ENCODE results near the gene WBP2NL.
A peak's percentile ranks its signal among the peaks of the same experiment; 100 is the strongest.
"Not testable (repeated sequence)": the region's sequence is repeated elsewhere in the genome, so short reads cannot be mapped to it uniquely, and the experiment has no call there.

WBP2NL gene, protein sequence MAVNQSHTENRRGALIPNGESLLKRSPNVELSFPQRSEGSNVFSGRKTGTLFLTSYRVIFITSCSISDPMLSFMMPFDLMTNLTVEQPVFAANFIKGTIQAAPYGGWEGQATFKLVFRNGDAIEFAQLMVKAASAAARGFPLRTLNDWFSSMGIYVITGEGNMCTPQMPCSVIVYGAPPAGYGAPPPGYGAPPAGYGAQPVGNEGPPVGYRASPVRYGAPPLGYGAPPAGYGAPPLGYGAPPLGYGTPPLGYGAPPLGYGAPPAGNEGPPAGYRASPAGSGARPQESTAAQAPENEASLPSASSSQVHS

DNA sequence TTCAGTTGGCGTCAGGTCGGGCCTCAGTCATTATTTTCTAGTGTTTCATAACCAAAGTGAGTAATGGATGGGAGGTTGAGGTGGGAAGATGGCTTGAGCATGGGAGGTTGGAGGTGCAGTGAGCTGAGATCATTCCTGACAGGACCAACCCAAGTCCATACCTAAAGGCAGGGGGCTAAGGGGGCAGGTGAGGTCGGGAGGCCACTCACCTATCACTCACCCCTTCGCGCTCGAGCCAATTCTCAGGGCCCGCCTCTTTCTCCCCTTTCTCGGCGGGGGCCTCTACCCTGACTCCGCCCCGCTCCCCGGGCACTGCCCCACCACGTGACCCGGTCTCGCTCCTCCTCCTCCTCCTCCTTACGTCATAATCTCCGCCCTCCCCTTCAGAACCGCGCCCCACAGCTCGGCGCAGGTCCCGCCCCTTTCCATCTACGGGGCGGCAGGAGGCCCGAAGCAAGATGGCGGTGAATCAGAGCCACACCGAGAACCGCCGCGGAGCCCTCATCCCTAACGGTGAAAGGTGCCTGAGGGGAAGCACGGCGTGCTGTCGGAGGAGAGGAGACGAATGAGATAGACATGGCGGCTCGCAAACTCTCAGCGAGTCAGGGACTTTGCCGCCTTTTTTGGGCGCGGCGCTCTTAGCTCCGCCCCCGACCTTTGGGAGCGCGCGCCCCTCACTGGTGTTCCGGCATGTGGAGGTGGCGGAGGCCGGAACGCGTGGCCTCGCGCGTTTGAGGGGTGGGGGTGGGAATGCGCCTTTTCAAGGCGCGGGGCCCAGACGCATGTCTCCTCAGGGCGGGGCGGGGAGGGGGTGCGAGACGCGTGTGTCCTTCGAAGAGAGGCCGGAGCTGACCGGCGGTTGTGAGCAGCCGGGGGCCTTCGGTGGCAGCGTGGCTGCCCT, at the start of gene WBP2NL:
Gene WBP2NL, plus strand, starts transcription at position 428 of the 901 bp plus-strand sequence. Its CDS starts 31 bp downstream, at position 459.
- DNase-seq = no peak

DNA sequence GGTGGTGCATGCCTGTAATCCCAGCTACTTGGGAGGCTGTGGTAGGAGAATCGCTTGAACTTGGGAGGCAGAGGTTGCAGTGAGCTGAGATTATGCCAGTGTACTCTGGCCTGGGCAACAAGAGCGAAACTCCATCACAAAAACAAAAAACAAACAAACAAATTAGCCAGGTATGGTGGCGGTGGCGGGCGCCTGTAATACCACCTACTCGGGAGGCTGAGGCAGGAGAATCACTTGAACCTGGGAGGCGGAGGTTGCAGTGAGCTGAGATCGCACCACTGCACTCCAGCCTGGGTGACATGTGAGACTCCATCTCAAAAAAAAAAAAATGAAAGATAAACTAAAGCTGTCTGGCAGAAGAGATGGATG, 49.7 kb upstream of the WBP2NL start:
- not testable (repeated sequence) for DNase-seq

DNA sequence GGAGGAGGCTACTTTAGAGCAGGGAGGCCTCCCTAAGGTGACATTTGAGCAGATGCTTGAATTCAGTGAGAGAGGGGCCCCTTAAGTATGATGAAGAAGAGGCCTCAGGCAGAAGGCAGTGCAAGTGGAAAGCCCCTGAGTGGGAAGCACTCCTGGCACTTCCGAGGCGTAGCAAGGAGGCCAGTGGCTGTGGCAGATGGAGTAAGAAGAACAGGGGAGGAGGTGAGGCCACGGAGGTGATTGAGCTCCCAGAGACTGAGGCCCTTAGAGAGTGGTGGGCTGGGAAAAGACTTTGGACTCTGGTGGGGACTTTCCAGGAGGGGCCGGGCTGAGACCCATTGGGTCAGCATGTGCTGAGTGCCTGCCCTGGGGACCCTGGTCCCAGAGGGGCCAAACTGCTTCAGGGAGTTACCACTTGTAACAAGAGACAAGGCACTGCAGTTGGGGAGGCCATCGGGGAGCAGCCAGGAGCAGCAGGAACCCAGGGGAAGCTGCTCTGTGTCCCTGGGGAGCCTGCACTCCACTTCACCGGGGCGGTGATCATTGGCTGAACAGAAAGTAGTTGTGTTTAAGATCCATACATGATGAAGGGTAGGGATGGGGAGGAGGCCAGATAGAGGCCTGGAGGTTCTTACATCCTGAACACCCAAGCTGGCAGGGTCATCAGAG, 49.2 kb upstream of the WBP2NL start:
- no peak for DNase-seq

DNA sequence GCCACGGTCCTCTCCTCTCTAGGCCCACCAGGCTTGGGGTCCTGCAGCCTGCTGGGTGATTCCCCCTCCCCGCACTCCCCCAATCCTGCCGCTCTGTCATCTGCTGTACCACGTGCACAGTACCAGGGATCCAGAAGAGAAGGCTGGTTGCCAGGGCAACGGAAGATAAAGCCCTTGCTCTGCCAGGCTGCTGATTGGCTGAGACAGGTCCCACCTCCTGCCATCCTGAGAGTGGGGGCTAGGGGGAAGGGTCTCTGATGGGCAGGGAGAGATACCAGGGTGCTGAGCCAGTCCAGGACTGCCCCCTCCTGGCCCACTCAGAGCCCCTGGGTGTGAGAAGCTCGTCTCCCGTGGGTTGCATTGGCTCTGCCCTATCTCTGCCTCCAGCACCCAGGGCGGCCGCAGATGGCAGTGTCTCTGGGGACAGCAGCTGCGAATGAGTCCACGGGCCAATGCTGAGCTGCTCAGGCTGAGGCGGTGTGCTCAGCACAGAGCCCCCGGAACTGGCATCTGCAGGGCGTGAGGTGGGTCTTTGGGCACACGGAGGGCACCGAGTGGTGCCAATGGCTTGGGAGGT, 46.6 kb upstream of the WBP2NL start, which contains the start of gene SMIM45:
Gene SMIM45, plus strand, starts transcription at position 253 of the 577 bp plus-strand sequence.
- DNase-seq = no peak

DNA sequence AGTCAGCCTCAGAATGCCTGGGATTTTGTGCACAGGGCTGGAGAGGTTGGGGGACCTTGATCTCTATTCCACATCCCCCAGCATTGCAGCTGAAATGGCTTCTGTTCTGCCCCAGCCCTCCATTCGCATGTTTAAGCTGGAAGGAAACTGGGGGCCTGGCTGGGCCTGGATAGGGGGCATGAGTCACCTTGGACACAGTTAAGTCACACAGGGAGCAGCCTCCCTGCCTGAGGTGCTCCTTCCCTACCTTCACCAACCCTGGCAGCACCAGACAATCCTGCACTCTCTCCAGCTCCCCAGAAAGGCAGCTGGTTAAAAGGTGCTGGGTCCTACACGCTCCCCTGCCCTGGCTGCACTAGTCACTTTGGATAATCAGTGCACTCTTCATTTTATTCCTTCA, 45.9 kb upstream of the WBP2NL start:
- DNase-seq = no peak

DNA sequence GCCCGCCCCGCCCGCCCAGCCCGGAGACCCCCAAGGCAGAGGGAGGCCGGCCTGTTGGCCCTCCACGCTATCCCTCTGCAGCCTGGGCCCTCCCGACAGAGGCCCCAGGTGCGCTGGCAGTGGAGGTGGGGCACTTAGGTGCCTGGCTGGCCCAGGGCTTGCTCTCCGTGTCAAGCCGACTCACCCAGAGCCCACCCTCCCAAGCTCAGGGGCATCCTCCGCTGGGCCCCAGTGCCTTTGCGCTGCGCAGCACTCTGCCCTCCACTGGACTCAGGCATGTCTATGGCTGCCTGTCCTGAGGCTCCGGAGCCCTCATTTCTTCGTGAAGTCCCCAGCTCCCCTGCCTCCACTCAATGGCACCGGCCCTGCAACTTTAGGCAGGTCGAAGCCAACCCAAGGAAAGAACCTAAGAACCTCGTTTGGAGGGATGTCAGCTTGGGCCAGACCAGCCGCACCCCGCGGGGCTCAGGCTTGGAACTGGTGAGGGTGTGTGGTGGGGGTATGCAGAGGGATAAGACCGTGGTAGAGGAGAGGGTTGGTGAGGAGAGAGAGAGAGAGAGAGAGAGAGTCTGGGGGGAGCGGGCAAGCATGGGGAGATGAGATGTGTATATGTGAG, 40.5 kb upstream of the WBP2NL start:
- no peak for DNase-seq

DNA sequence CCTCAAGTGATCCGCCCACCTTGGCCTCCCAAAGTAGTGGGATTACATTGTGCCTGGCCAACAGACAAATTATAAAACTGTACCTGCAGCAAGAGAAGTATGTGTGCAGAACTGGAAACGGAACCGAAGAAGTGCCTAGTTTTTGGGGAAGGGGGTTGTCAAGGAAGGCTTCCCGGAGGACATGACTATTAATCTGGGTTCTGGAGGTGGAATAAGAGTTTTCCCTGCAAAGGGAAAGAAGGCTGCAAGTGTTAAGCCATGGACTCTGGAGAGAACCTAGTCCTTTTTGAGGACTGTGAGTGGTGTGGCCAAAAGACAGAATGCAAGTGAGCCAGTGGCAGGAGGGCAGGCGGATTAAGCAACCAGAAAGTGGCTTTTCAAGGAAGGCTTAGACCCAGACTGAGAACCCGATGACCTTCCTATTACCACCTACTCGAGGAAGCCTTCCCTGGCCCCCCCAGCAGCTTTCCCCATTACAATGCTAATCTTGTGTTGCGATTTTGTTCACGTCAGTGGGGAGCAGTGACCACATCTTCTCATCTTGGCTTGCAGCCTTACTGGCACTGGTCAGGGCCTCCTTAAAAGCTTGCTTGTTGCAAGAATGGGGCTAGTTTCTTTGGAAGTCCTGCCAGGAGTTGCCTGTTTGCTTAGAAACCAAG, 35.0 kb upstream of the WBP2NL start:
- DNase-seq = no peak

DNA sequence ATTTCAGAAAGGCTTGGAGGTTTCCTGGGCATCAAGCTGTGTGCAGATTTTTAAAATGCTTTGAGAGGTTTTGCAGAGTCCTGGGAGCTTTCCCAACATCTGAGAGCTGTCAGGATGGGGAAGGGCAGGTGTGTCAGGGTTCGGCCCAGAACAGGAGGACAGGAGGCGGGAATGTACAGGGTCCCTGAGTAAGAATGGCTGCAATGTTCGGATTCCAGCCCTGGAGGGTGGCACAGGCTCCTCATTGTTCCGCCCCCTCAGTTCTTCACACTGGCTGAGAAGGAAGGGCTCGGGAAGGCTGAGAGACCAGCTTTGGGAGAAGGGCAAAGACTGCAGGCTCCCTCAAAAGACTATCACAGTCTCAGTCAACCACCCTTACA, 34.5 kb upstream of the WBP2NL start:
- DNase-seq = no peak

DNA sequence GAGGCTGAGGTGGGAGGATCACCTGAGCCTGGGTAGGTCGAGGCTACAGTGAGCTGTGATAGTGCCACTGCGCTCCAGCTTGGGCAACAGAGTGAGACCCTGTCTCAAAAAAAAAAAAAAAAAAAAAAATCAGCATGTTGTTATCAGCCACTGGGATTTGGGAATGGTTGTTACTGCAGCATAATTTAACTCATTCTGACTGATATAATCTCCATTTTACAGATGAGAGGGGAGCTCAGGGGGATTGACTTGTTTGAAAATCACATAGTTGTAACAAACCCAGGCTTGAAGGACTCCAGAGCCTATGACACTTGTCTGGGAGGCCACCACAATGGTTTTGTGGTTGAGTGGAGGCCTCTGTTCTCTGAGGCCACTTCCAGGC, 32.4 kb upstream of the WBP2NL start:
- no peak for DNase-seq

DNA sequence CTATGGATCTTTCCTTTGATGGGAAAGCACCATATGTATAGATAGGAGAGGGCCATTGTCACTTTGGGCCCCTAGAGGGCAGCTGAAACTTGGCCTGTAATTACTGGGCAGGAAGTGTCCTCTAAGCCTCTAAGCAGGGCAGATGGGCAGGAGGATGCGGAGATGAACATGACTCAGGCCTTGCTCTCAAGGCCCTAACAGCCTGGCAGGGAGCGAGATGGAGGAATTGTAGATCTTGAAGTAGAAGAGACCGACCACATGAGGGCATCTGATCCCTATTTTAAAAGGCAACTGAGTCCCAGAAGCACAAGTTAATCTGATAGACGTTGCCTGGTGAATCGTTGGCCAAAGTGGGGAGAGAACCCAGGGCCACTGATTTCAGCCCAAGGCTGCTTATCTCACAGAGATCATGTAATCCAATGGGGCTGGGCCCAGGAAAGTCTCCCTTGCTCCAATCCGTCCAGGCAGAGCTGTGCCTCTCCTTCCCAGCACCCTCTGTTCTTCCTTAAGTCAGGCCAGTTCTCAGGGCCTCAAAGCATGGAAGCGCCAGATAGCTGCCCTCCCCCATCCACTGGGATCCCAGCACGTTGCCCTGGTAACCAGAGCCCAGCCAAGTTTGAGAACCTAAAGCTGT, 31.9 kb upstream of the WBP2NL start:
- peak; percentile 38 for DNase-seq

DNA sequence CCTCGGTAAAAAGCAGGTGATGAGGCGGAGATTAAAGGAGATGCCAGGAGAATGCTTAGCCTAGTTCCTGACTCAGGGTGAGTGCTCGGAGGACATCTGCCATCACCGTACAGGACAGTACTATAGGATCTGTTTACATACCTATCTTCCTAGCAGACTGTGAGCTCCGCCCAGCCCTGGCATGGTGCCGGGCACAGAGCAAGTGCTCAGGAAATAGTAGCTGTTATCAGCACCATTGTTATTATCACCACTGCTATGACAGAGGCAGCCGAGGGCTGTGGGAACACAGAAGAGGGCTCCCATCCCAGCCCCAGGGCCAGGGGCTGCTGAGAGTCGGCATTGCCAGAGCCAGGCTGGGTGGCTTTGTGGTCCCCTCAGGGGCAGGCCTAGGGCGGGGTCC, 30.0 kb upstream of the WBP2NL start:
- peak; percentile 68 for DNase-seq

DNA sequence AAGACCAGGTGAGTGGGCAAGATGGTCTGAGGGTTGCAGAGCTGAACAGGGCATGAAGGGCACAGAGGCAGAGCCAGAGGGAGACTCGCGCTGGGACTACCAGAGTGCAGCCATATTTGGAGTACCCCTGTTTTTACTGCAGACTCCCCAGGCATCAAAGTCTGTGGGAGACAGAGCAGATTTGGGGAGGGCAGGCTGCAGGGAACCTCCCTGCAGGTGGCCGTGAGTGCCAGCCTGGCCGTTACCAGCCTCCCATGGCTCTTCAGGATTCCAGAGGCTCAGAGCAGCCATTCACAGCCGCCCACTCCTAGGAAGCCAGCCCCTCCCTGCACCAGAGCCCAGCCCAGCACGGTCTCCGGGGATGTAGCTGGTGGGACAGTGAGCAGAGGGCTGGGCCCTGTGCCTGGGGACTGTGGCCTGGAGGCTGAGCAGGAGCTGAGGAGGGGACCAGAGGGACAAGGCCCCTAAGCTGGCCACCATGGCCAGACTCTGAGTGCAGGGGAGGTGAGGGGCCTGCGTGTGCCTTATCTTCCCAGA, 29.4 kb upstream of the WBP2NL start, which contains the start of gene SEPTIN3:
Gene SEPTIN3, plus strand, starts transcription at position 334 of the 537 bp plus-strand sequence. CDS start 2,050 bp downstream, outside the sequence.
- DNase-seq = no peak

DNA sequence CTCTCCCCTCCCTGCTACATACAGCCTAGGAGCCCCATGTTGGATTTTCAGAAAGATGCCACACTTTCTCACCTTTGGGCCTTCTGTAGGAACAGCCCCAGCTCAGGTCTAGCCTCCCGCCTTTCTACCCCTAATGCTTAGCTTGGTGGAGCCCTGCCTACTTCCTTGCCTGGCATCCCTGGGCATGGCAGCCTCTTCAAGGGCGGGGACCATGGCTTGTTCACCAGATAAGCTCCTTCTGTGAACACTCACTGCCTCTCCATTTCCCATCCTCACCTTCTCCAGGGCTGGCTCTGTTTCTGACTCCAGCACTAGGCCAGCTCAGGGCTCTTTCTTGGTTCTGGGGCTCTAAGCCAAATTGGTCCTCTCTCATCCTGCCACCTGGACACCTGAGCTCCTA, 28.0 kb upstream of the WBP2NL start:
- no peak for DNase-seq

DNA sequence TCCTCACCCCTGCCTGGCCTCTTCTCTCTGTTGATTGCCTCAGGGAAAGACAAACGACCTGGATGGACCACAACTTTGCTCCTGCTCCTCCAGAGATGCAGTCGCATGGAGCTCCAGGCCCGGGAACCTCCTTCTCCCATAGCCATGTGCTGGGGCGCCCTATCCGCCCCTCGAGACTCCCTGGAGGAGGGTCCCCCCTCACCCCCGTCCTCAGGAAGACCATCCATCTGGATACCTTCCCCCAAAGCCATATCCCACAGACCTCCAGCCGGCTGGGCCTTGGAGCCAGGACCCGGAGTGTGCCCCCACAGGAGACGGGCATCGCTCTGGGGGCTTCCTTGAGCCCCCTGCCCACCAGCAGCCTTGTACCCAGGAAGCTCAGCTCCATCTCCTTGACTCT, 27.2 kb upstream of the WBP2NL start:
- no peak for DNase-seq

DNA sequence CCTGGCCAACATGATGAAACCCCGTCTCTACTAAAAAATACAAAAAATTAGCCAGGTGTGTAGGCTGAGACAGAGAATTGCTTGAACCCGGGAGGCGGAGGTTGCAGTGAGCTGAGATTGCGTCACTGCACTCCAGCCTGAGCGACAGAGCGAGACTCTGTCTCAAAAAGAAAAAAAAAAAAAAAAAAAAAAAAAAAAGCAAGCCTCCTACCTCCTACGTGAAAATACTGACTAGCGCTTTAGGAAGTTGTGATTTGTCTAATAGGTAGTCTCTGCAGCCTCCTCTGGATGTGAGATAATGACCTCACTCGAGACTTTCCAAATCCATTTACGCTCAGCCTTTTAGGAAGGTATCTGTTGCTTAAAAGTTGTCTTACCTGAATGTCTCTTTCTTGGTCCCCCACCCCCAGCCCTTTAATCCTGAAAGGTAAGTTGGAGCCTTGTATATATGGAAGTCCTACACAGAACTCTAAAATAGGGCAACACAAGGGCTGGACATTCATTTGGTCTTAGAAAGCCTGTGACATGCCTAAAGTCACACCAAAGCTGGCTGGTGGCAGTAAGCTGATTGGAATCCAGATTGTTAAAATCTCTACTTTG, 23.8 kb upstream of the WBP2NL start:
- no peak for DNase-seq

DNA sequence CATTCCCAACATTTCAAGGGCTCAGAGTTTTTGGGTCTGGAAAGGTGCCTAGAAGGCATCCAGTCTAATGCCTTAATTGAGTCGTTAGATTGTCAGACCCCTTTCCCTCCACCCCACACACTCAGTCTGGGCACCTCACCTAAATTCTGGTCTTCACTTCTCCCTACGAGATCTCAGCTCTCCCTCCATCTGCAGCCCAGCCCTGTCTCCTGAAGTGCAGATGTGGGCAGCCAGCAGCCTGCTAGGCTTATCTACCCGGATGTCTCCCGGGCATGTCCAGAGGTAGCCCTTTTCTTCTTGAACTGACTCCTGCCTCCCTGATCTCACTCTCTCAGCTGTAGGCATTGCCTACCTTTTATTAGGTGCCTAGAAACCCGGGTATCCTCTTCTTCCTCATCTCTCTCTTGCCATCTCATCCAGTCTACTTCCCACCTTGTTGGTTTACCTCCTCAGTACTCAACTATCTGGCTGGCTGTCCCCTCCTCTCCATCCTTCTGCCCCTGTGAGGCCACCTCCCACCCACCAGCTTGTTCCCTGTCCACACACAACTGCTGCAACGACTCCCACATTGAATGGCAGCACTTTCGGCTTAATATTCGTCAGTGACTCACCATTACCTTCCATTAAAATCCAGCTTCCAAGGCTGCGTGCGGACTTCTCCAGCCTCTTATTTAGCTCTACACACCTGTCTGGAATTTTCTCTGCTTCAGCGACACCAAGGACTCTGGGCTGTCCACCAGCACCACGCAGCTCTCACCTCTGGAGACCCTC, 23.1 kb upstream of the WBP2NL start:
- DNase-seq = no peak

DNA sequence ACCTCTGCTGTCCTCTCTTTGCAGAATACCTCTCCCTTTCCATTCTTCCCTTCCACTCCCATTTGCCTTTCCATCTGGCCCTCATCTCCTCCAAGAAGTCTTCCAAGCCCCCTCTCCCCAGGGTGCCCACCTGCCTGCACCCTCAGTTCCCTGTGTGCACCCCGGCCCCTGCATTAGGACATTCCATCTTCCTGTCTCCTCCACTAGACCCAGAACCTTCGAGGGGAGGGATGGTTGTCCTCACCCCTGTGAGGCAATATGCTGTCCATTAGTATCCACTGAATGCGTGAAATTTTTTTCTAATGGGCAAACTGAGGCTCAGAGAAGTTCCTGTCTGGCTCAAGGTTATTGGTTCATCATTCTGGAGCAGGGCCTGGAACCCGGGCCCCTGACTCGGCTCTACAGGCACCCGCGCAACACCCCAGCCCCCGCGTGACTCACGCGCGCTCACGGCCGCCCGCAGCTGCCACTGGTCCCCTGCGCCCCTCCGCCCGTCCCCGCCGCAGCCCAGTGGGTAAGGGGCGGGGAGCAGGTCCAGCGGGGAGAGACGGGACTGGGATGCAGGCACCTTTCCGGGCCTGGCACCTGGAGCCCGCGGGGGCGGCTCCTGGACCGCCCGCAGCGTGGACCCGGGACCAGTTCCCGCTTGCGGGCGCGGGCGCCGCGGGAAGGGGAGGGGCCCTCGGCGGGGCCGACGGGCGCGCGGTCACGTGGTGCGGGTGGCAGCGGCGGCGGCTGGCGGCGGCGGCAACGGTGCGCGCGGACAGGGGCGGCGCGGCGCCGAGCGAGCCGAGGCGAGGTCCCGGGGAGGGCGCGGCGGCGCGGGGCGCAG, 22.3 kb upstream of the WBP2NL start:
- no peak for DNase-seq

DNA sequence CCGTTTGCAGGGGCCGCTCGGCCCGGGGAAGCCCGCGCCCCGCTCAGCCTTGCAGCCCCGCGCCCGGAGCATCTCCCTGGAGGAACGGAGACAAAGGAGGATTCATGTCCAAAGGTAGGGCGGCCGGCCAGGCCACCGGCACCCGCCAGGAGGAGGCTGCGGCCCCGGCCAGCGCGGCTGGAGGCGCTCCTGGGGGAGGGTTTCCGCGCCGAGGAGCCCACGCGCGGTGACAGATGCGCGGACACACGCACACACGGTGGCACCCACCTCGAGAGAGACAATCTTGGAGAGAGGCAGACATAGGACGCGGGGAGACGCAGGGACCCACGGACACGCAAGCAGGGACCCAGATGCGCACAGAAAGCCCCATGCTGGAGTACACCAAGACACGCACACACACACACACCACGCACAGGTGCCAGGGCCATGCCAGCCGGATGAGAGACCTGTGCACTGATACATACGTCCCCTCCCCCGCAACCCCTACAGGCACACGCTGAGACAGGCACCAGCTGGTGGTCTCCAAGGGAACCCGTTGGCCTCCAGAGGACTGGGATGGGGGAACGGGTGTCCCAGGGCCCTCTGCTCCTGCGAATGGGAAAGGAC, 21.5 kb upstream of the WBP2NL start:
- no peak for DNase-seq

DNA sequence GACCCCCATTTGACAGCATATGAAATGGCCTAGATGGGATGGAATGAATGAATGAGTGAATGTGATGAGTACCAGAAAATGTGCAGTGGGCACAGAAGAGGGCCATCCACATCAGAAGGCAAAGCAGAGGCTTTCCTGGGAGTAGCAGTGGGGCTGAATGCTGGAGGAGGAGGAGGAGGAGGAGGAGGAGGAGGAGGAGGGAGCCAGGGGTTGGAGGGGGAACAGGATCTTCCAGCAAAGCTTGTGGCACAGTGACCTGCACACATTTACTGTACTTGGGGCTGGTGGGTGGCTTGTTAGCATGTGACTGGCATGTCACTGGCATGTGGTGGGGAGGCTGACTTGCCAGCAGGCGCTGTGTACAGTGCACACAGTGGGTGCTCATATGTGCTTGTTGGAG, 19.9 kb upstream of the WBP2NL start:
- DNase-seq = no peak

Measured in DMS153 (cell line).